GM18517 (cell line): Measurements from ENCODE around the gene STAU1.
A peak's percentile ranks its signal among the peaks of the same experiment; 100 is the strongest.
"Not testable (repeated sequence)": the region's sequence is repeated elsewhere in the genome, so short reads cannot be mapped to it uniquely, and the experiment has no call there.

ENCODE experiments used
- ATAC-seq: cut with Tn5 transposase; IDR thresholded peaks from one replicate; pipeline ENCODE4 v1.9.1; 2021; ENCODE audit warnings: mild to moderate bottlenecking, moderate library complexity; ENCODE audit not compliant: unreplicated experiment

Gene STAU1

GRCh38 chr20:49207076-49207475, 18.9 kb upstream of the STAU1 start:
- ATAC-seq, result no peak

GRCh38 chr20:49203746-49204145, 15.6 kb upstream of the STAU1 start:
- no peak for ATAC-seq

GRCh38 chr20:49203011-49203410, 14.9 kb upstream of the STAU1 start:
- ATAC-seq, result no peak

GRCh38 chr20:49199729-49200293, 11.7 kb upstream of the STAU1 start:
- ATAC-seq, result no peak

GRCh38 chr20:49192944-49193518, 4.9 kb upstream of the STAU1 start:
- not testable (repeated sequence) for ATAC-seq

- no peak for ATAC-seq
Observed at GRCh38 chr20:49187330-49187850, 744 bp downstream of the STAU1 start.

- no peak for ATAC-seq
Observed at GRCh38 chr20:49186535-49187329, 1.4 kb downstream of the STAU1 start.

- ATAC-seq, result no peak
Observed at GRCh38 chr20:49185071-49185761, 2.9 kb downstream of the STAU1 start.

GRCh38 chr20:49184691-49185070, 3.5 kb downstream of the STAU1 start:
- no peak for ATAC-seq

- not testable (repeated sequence) for ATAC-seq
Observed at GRCh38 chr20:49184084-49184501, 4.0 kb downstream of the STAU1 start.

GRCh38 chr20:49183444-49183843, 4.7 kb downstream of the STAU1 start:
- no peak for ATAC-seq

GRCh38 chr20:49181265-49181877, 6.8 kb downstream of the STAU1 start:
- ATAC-seq, result no peak

- peak; percentile 64 for ATAC-seq
Observed at GRCh38 chr20:49179368-49180277, 8.5 kb downstream of the STAU1 start.

GRCh38 chr20:49174183-49174582, 14.0 kb downstream of the STAU1 start:
- ATAC-seq, result no peak

GRCh38 chr20:49172413-49172812, 15.7 kb downstream of the STAU1 start:
- no peak for ATAC-seq

- ATAC-seq, result no peak
Observed at GRCh38 chr20:49171909-49172308, 16.2 kb downstream of the STAU1 start.

GRCh38 chr20:49170714-49171113, 17.4 kb downstream of the STAU1 start:
- ATAC-seq, result no peak

GRCh38 chr20:49169547-49169946, 18.6 kb downstream of the STAU1 start:
- no peak for ATAC-seq

GRCh38 chr20:49168864-49169263, 19.3 kb downstream of the STAU1 start:
- ATAC-seq, result not testable (repeated sequence)
